Spinal cord (tissue), 10 donors: ENCODE data around the gene ODAM. TPM values are rescaled to one million over a fixed set of nuclear protein-coding genes. Genes with fewer than 3 reads are reported as not detected.
A peak's percentile ranks its signal among the peaks of the same experiment; 100 is the strongest.

ENCODE experiments used
- DNase-seq, 6 donors: peaks; one replicate each; pipeline versions ENCODE4 v3.0.0 to v3.0.0-alpha.2; 2013 to 2015; ENCODE audit warnings: low spot score in 6 of 6, low read depth in 4 of 6
- H3K27ac ChIP-seq: one replicate; pipeline ENCODE4 v1.5.1; 2013; ENCODE audit warnings: low read depth, low read length, control low read depth
- H3K27me3 ChIP-seq: one replicate; pipeline ENCODE4 v1.6.1; 2013; ENCODE audit warnings: low read length; ENCODE audit not compliant: control insufficient read depth, insufficient read depth
- H3K36me3 ChIP-seq: one replicate; pipeline ENCODE4 v1.6.1; 2013; ENCODE audit warnings: low read length; ENCODE audit not compliant: control insufficient read depth, insufficient read depth
- H3K4me1 ChIP-seq: one replicate; pipeline ENCODE4 v1.6.1; 2013; ENCODE audit warnings: low read length; ENCODE audit not compliant: control insufficient read depth, insufficient read depth
- H3K4me3 ChIP-seq: one replicate; pipeline ENCODE4 v1.5.1; 2013; ENCODE audit warnings: low read depth, low read length, control low read depth
- H3K9me3 ChIP-seq: one replicate; pipeline ENCODE4 v1.6.1; 2013; ENCODE audit warnings: low read length; ENCODE audit not compliant: control insufficient read depth, insufficient read depth
- WGBS: methylation state at CpG from one replicate; pipeline ENCODE4 v1.1.5; 2013; ENCODE audit warnings: missing lambda C conversion rate; ENCODE audit not compliant: insufficient coverage; 5-methylcytosine and 5-hydroxymethylcytosine counted together
- long read RNA-seq, 4 donors: transcript quantifications; one replicate each; lab custom pipeline, GENCODE V29; 2026
- polyA plus RNA-seq, 2 donors: library from polyadenylated mRNA; unstranded; fragments of 120-200 nt; gene quantifications; one replicate each; pipeline ENCODE4 v1.2.1, GENCODE V29; 2013; ENCODE audit not compliant: insufficient read length in 2 of 2
- total RNA-seq, 2 donors: library from RNA; depleted of rRNA in 1 of 2; stranded (reverse); fragments of 120-200 nt in 1 of 2; fragments of >200 nt in 1 of 2; gene quantifications; one replicate each; pipeline versions ENCODE4 v1.2.3 to v1.2.4, GENCODE V29; 2013 to 2014
- donor health status: healthy.

ODAM gene, protein sequence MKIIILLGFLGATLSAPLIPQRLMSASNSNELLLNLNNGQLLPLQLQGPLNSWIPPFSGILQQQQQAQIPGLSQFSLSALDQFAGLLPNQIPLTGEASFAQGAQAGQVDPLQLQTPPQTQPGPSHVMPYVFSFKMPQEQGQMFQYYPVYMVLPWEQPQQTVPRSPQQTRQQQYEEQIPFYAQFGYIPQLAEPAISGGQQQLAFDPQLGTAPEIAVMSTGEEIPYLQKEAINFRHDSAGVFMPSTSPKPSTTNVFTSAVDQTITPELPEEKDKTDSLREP
- total RNA-seq (not detected), polyA plus RNA-seq (not detected)
- long read RNA-seq, donor 1: 0 reads
- long read RNA-seq, donor 2: 0 reads
- long read RNA-seq, donor 3: 0 reads
- long read RNA-seq, donor 4: 0 reads

DNA sequence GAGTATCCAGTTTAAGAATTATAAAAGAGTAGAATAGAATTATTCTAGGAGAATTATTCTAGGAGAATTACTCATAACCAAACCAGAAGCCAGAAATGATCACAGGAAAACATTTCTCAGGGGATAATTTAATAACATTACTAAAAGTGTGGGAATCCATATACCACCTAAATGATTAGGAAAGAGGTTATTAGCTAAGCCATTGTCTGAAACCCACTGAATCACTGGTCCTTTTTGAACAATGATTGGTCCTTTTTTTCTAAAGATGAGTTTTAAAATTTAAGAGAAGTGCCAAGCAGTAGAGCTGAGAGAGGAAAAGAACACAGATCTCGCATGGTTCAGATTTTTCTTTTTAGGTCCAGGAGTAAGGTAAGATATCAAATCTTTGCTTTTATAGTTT is at the start of gene ODAM:
Gene ODAM, plus strand, starts transcription at position 301 of the 400 bp plus-strand sequence. CDS start 819 bp downstream, outside the sequence.
- Histone ChIP-seq H3K4me1 (no peaks in the 10 kb centered on the region), H3K9me3 (no peaks in the 10 kb centered on the region), H3K27me3 (no peaks in the 10 kb centered on the region), H3K4me3 (no peak within 1 kb of the TSS), H3K27ac (no peak within 1 kb of the TSS), H3K36me3 (no peaks in the 10 kb centered on the region)
- WGBS: 100% methylated on average over 1 of the region's 1 CpG
- DNase-seq: no peak

DNA sequence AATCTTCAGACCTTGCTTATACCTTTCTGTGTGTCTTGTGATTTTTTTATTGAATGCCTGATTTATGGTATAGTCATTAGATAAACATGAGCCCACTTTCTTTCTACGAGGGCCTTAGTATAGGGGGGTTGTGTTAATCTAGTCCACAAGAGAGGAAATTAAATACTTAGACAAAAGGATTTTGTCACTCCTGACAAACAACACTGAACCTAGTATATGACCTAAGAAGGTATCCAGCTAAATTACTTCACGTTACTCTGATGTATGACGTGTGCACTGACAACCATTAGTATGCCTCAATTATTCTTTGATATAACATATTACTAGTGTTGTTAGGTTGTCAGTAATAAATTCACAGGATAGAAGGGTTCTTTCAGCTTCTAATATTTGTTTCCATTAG is 44.3 kb upstream of the ODAM start:
- no peak for DNase-seq
- no peak overlapping the region for H3K4me3 ChIP-seq
- no peak overlapping the region for H3K27ac ChIP-seq
- WGBS: no CpG with 5 or more reads among the region's 3 CpGs
- no peaks in the 10 kb centered on the region for H3K4me1 ChIP-seq
- no peaks in the 10 kb centered on the region for H3K27me3 ChIP-seq
- H3K36me3 ChIP-seq: no peaks in the 10 kb centered on the region
- no peaks in the 10 kb centered on the region for H3K9me3 ChIP-seq

DNA sequence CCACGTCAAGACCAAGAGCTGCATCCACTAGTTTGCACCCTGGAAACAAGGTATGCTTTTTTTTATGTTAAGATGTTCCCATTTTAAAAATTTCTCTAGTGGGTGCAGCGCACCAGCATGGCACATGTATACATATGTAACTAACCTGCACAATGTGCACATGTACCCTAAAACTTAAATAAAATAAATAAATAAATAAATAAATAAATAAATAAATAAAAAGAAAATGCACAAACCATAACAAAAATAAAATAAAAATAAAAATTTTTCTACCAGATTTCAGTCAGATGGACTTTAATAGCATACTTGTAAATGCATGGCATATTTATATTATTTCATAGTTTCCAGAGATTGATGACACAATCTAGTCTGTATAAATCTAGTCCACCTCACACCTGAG is 43.4 kb upstream of the ODAM start:
- no peaks in the 10 kb centered on the region for H3K9me3 ChIP-seq
- no peaks in the 10 kb centered on the region for H3K4me1 ChIP-seq
- no peaks in the 10 kb centered on the region for H3K36me3 ChIP-seq
- H3K27me3 ChIP-seq: no peaks in the 10 kb centered on the region
- H3K4me3 ChIP-seq: no peak overlapping the region
- DNase-seq: no peak
- no CpG with 5 or more reads among the region's 2 CpGs for whole genome bisulfite sequencing
- H3K27ac ChIP-seq: no peak overlapping the region

DNA sequence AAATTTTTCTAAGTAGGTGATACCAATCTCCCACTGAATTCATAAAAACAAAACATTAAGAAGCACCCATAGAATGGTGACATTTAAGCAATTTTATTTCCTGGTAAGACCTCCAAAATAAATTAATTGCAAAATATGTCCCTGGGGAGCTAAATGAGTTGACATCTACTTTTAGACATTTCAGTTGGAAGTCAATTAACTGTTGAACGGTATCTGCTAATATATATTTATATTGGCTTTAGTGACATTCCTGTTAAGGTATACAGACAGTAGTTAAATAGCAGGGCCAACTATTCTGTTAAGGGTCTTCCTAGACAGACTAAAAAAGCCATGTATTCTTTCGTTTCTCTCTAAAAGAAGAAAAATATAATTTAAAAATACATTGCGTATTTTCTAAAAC is 41.6 kb upstream of the ODAM start, which contains the start of gene PRR27:
Gene PRR27, plus strand, starts transcription at position 301 of the 400 bp plus-strand sequence. CDS start 139 bp downstream, outside the sequence.
- no CpG with 5 or more reads among the region's 3 CpGs for WGBS
- Histone ChIP-seq H3K27me3 (no peaks in the 10 kb centered on the region), H3K4me3 (no peak within 1 kb of the TSS), H3K36me3 (no peaks in the 10 kb centered on the region), H3K9me3 (no peaks in the 10 kb centered on the region), H3K27ac (no peak within 1 kb of the TSS), H3K4me1 (no peaks in the 10 kb centered on the region)
- DNase-seq: no peak

DNA sequence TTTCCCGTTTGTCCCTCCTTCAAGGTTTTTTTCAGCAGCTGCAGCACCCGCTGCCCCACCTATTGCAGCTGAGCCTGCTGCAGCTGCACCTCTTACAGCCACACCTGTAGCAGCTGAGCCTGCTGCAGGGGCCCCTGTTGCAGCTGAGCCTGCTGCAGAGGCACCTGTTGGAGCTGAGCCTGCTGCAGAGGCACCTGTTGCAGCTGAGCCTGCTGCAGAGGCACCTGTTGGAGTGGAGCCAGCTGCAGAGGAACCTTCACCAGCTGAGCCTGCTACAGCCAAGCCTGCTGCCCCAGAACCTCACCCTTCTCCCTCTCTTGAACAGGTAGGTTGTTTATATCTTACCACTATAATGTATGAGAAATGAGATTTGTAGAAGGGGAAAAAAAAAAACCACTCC is 36.9 kb upstream of the ODAM start:
- Histone ChIP-seq H3K4me1 (no peaks in the 10 kb centered on the region), H3K36me3 (no peaks in the 10 kb centered on the region), H3K27me3 (no peaks in the 10 kb centered on the region), H3K9me3 (no peaks in the 10 kb centered on the region), H3K27ac (no peak overlapping the region), H3K4me3 (no peak overlapping the region)
- DNase-seq: no peak
- WGBS: 81% methylated on average over 2 of the region's 2 CpGs

DNA sequence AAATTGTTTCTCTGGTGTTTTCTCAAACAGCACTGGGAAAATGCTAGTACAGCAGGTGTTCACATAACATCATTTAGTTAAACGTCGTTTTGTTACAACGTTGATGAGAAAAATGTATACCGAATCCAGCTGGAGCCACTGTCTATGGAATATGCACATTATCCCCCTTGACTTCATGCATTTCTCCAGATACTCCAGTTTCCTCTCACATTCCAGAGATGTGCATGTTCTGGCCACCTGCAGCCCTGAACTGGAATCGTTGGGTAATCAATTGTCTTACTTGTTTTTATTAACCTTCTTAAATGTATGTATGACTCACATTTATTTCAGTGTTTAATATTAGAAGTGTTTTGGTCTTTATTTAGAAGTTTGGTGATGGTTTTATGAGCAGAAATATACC is 18.4 kb upstream of the ODAM start:
- Histone ChIP-seq H3K36me3 (no peaks in the 10 kb centered on the region), H3K4me3 (no peak overlapping the region), H3K9me3 (no peaks in the 10 kb centered on the region), H3K27me3 (no peaks in the 10 kb centered on the region), H3K4me1 (no peaks in the 10 kb centered on the region), H3K27ac (no peak overlapping the region)
- peak in 1 of 6 donors; percentile 14 for DNase-seq
- WGBS: 69% methylated on average over 4 of the region's 5 CpGs

DNA sequence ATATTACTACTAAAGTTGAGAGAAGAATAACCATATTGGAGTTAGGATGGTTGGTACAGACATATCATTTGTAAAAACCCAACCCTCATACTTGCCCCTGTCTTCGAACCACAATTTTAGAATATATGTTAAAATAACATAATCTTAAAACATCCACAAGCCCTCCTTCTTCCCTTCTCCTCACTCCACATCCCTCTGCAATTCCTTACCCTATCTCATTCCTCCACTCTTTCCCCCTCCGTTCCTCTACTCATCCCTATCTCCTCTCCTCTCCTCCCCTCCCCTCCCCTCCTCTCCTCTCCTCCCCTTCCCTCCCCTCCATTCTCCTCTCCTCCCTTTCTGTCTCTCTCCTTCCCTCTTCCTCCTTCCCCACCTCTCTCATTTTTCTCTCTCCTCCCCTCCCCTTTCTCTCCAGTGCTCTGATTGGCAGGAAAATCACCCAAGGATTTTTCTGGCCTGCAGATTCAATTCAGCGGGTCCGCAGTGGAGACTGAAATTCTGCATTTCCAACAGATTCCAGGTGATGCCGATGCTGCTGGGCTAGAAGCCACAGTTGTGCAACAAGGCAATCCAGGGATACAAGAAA is 17.4 kb upstream of the ODAM start:
- Histone ChIP-seq H3K27ac (no peak overlapping the region), H3K36me3 (no peaks in the 10 kb centered on the region), H3K4me3 (no peak overlapping the region), H3K4me1 (no peaks in the 10 kb centered on the region), H3K9me3 (no peaks in the 10 kb centered on the region), H3K27me3 (no peaks in the 10 kb centered on the region)
- no peak for DNase-seq
- 79% methylated on average over 3 of the region's 5 CpGs for WGBS

DNA sequence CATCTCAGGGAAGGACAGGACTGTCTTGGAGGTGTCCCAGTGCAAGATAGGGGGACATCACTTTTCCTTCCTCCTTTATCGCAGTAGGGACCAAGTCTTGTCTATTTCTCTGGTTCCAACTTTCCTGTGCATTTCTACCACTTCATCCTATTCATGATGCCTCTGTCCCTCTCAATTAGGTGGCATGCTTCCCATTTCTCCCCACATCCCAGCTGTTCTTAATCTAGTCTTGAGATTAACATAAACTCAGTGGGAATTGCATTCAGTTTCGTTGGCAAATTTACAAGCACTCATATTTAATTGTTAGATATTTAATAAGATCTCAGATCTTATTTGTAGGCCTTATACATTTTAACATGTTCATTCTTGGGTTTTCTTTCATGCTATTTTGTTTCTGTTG is 15.7 kb upstream of the ODAM start:
- no peaks in the 10 kb centered on the region for H3K36me3 ChIP-seq
- no peaks in the 10 kb centered on the region for H3K9me3 ChIP-seq
- no peak for DNase-seq
- no peak overlapping the region for H3K27ac ChIP-seq
- WGBS: 100% methylated on average over 1 of the region's 2 CpGs
- H3K27me3 ChIP-seq: no peaks in the 10 kb centered on the region
- H3K4me3 ChIP-seq: no peak overlapping the region
- no peaks in the 10 kb centered on the region for H3K4me1 ChIP-seq

DNA sequence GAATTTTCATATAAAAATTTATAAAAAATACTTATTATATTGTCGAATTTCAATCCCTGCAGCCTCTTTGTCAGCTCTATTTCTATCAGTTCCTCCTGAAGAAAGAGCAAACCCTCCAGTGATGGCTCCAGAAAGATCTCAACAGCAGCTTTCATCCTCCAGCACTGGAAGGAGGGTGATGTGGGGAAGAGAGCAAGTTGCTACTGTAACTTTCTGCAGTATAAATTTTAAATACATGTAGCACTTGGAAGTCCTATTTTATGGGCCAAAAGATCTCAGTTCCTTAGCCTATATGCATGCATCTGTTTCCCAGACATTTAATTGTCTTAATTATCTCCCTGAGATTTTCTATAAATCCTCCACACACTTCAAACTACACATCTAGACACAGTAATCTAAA is 13.7 kb upstream of the ODAM start:
- Histone ChIP-seq H3K9me3 (no peaks in the 10 kb centered on the region), H3K36me3 (no peaks in the 10 kb centered on the region), H3K27ac (no peak overlapping the region), H3K4me1 (no peaks in the 10 kb centered on the region), H3K4me3 (no peak overlapping the region), H3K27me3 (no peaks in the 10 kb centered on the region)
- DNase-seq: peak in 1 of 6 donors; percentile 20
- no CpG with 5 or more reads among the region's 1 CpG for WGBS
